GM12872 (cell line): ENCODE measurements around the gene OR51B4.
"Not testable (repeated sequence)": the region's sequence is repeated elsewhere in the genome, so short reads cannot be mapped to it uniquely, and the experiment has no call there.

Experiments
- CTCF ChIP-seq: IDR thresholded peaks from 3 replicates; pipeline ENCODE4 v1.5.1; 2011; ENCODE audit warnings: low read depth, mild to moderate bottlenecking, low read length, moderate library complexity; ENCODE audit not compliant: insufficient read depth

OR51B4 gene

GRCh38 chr11:5266609-5267008, 35.1 kb downstream of the OR51B4 start:
- TF ChIP-seq CTCF = no peak

- TF ChIP-seq CTCF = no peak
These were observed 35.9 kb downstream of the OR51B4 start for GRCh38 chr11:5265832-5266231.

- no peak for TF ChIP-seq CTCF
These were observed 43.0 kb downstream of the OR51B4 start for GRCh38 chr11:5258543-5259262.

GRCh38 chr11:5257296-5257695, 44.5 kb downstream of the OR51B4 start:
- TF ChIP-seq CTCF = no peak

- TF ChIP-seq CTCF = not testable (repeated sequence)
These were observed 46.9 kb downstream of the OR51B4 start, which contains the start of gene HBG2 for GRCh38 chr11:5254646-5255413. HBG2 (minus strand) TSS chr11:5254781; CDS start chr11:5254728, 53 bp downstream.

GRCh38 chr11:5252919-5253265, 48.9 kb downstream of the OR51B4 start:
- no peak for TF ChIP-seq CTCF

- TF ChIP-seq CTCF = no peak
These were observed 49.4 kb downstream of the OR51B4 start for GRCh38 chr11:5252192-5252918.
